ENCODE results near the gene MYO1D. TPM values are rescaled to one million over a fixed set of nuclear protein-coding genes. Genes with fewer than 3 reads are reported as not detected.

MYO1D gene
- total RNA-seq, 1 experiment from 2014 or later, result 29.9 TPM

DNA sequence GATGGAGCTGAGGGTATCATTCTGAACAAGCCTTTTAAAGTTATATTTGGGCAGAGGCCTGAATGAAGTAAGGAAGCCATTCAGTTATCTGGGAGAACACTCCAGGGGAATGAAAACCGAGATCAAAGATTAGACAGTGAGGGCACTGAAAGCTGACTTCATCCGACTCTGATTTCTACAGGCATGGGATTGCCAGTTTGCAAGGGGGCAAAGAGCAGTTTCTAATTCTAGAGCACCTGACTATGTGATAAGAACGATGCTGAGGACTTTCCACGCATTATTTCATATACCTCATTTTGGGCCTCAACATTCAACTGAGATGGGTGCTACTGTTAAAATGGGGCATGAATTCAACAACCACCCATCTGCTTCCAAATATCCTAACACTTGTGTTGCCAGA is 254.4 kb downstream of the MYO1D start (continued):
- TF ChIP-seq ZNF423 (CRISPR knock-in tag; IDR thresholded peaks at IDR 0.05), result no peak
- TF ChIP-seq, protein P1, sequence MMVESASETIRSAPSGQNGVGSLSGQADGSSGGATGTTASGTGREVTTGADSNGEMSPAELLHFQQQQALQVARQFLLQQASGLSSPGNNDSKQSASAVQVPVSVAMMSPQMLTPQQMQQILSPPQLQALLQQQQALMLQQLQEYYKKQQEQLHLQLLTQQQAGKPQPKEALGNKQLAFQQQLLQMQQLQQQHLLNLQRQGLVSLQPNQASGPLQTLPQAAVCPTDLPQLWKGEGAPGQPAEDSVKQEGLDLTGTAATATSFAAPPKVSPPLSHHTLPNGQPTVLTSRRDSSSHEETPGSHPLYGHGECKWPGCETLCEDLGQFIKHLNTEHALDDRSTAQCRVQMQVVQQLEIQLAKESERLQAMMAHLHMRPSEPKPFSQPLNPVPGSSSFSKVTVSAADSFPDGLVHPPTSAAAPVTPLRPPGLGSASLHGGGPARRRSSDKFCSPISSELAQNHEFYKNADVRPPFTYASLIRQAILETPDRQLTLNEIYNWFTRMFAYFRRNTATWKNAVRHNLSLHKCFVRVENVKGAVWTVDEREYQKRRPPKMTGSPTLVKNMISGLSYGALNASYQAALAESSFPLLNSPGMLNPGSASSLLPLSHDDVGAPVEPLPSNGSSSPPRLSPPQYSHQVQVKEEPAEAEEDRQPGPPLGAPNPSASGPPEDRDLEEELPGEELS (CRISPR knock-in tag; IDR thresholded peaks at IDR 0.05), result no peak

DNA sequence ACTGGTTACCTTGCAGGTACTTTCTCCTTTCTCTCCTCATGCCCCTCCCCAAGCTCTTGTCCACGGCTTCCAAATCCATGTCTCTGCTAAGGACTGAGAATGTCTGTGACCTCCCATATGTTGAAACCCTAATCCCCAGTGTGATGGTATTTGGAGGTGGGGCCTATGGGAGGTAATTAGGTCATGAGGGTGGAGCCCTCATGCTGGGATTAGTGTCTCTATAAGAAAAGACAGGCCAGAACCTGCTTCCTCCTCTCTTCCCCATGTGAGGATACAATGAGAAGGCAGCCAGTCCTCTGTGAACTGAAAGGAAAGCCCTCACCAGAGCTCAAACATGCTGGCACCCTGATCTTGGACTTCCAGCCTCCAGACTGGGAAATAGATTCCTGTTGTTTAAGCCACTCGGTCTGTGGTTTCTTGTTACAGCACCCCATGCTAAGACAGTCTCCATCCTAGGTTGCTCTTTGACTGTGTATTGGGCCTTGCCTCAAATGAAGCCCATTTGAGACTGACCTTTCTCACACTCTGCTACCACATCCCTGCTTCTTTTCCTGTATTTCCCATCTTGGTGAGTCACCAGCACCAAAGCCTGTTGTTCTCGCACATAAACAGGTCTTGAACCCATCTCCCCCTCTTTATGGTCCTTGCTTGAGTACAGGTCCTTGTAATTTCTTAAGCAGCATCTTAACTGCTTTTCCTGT is 255.2 kb downstream of the MYO1D start:
- no peak overlapping the region for H3K4me3 Mint-ChIP-seq
- ATAC-seq (peak; percentile 91), DNase-seq (ENCODE audit: low spot score) (peak; percentile 41)
- ChIA-PET CTCF (interaction anchor here (0.7 to 1.6 kb wide), 4 partner anchors 37 to 138 kb away, joined by 3 to 11 read pairs (median 4); no protein-coding TSS in a partner anchor), POLR2A (no interaction called here)
- 0 out of 2 replicates have a peak, but pooled peaks have one; percentile 28 for TF ChIP-seq SP1 (CRISPR knock-in tag; conservative IDR thresholded peaks at IDR 0.05)
- TF ChIP-seq NFYB (CRISPR knock-in tag; conservative IDR thresholded peaks at IDR 0.05; ENCODE audit: low read depth), result no peak
- TF ChIP-seq, protein P2, sequence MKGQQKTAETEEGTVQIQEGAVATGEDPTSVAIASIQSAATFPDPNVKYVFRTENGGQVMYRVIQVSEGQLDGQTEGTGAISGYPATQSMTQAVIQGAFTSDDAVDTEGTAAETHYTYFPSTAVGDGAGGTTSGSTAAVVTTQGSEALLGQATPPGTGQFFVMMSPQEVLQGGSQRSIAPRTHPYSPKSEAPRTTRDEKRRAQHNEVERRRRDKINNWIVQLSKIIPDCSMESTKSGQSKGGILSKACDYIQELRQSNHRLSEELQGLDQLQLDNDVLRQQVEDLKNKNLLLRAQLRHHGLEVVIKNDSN (CRISPR knock-in tag; IDR thresholded peaks at IDR 0.05), result no peak
- no peak for TF ChIP-seq ZNF671 (CRISPR knock-in tag; IDR thresholded peaks at IDR 0.05)
- TF ChIP-seq, protein P3, sequence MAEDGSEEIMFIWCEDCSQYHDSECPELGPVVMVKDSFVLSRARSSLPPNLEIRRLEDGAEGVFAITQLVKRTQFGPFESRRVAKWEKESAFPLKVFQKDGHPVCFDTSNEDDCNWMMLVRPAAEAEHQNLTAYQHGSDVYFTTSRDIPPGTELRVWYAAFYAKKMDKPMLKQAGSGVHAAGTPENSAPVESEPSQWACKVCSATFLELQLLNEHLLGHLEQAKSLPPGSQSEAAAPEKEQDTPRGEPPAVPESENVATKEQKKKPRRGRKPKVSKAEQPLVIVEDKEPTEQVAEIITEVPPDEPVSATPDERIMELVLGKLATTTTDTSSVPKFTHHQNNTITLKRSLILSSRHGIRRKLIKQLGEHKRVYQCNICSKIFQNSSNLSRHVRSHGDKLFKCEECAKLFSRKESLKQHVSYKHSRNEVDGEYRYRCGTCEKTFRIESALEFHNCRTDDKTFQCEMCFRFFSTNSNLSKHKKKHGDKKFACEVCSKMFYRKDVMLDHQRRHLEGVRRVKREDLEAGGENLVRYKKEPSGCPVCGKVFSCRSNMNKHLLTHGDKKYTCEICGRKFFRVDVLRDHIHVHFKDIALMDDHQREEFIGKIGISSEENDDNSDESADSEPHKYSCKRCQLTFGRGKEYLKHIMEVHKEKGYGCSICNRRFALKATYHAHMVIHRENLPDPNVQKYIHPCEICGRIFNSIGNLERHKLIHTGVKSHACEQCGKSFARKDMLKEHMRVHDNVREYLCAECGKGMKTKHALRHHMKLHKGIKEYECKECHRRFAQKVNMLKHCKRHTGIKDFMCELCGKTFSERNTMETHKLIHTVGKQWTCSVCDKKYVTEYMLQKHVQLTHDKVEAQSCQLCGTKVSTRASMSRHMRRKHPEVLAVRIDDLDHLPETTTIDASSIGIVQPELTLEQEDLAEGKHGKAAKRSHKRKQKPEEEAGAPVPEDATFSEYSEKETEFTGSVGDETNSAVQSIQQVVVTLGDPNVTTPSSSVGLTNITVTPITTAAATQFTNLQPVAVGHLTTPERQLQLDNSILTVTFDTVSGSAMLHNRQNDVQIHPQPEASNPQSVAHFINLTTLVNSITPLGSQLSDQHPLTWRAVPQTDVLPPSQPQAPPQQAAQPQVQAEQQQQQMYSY (CRISPR knock-in tag; IDR thresholded peaks at IDR 0.05), result no peak
- H3K27me3 Mint-ChIP-seq (ENCODE audit: low read depth), result peaks cover 6% of the 10 kb centered on the region
- H3K27ac Mint-ChIP-seq, result peak overlapping the region; percentile 29; the same call in 1 of the 2 replicates
- H3K36me3 Mint-ChIP-seq, result no peaks in the 10 kb centered on the region
- H3K4me1 Mint-ChIP-seq, result peaks cover 27% of the 10 kb centered on the region
- H3K9me3 Mint-ChIP-seq, result no peaks in the 10 kb centered on the region

DNA sequence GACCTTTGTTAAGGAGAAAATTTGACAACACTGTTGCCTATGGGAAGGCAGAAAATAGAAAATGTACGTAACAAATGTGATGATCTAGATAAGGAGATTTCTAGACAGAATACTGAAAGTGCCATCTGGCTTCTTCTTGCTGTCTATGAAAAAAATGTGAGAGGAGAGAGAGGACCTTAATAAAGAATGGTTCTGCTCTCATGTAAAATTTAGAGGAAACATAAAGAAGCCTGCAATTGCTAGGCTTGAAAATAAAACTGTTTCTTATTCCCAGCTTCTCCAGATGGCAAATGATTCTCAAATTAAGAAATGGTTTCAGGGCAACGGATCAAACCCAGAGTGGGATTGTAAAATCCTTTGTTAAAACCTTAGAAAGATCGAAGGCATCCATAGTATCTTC is 261.6 kb downstream of the MYO1D start:
- H3K9me3 Mint-ChIP-seq, result no peaks in the 10 kb centered on the region
- 0 out of 2 replicates have a peak, but pooled peaks cover 1% of the 10 kb centered on the region for H3K4me1 Mint-ChIP-seq
- DNase-seq (ENCODE audit: low spot score) (no peak), ATAC-seq (no peak)
- no peaks in the 10 kb centered on the region for H3K27me3 Mint-ChIP-seq (ENCODE audit: low read depth)
- no peak overlapping the region for H3K27ac Mint-ChIP-seq
- ChIA-PET POLR2A (no interaction called here), CTCF (interaction anchor here (0.8 to 1.6 kb wide), 3 partner anchors 26 to 154 kb away, joined by 3 to 4 read pairs (median 3); no protein-coding TSS in a partner anchor)
- H3K36me3 Mint-ChIP-seq, result no peaks in the 10 kb centered on the region
- no peak overlapping the region for H3K4me3 Mint-ChIP-seq
- TF ChIP-seq FOXJ3 (CRISPR knock-in tag; IDR thresholded peaks at IDR 0.05; ENCODE audit: borderline replicate concordance) (no peak), GABPB1 (CRISPR knock-in tag; IDR thresholded peaks at IDR 0.05) (no peak), IRF2 (CRISPR knock-in tag; IDR thresholded peaks at IDR 0.05; ENCODE audit: borderline replicate concordance, low read depth) (no peak), ZNF423 (CRISPR knock-in tag; IDR thresholded peaks at IDR 0.05) (no peak), ETV6 (CRISPR knock-in tag; IDR thresholded peaks at IDR 0.05) (no peak), EMX1 (CRISPR knock-in tag; IDR thresholded peaks at IDR 0.05) (no peak), ZNF396 (CRISPR knock-in tag; IDR thresholded peaks at IDR 0.05; ENCODE audit: borderline replicate concordance) (no peak), JAZF1 (CRISPR knock-in tag; IDR thresholded peaks at IDR 0.05) (no peak)
- TF ChIP-seq, protein P4, sequence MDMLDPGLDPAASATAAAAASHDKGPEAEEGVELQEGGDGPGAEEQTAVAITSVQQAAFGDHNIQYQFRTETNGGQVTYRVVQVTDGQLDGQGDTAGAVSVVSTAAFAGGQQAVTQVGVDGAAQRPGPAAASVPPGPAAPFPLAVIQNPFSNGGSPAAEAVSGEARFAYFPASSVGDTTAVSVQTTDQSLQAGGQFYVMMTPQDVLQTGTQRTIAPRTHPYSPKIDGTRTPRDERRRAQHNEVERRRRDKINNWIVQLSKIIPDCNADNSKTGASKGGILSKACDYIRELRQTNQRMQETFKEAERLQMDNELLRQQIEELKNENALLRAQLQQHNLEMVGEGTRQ (CRISPR knock-in tag; IDR thresholded peaks at IDR 0.05), result no peak
- TF ChIP-seq, protein P5, sequence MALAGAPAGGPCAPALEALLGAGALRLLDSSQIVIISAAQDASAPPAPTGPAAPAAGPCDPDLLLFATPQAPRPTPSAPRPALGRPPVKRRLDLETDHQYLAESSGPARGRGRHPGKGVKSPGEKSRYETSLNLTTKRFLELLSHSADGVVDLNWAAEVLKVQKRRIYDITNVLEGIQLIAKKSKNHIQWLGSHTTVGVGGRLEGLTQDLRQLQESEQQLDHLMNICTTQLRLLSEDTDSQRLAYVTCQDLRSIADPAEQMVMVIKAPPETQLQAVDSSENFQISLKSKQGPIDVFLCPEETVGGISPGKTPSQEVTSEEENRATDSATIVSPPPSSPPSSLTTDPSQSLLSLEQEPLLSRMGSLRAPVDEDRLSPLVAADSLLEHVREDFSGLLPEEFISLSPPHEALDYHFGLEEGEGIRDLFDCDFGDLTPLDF (CRISPR knock-in tag; IDR thresholded peaks at IDR 0.05), result no peak
- TF ChIP-seq, protein P6, sequence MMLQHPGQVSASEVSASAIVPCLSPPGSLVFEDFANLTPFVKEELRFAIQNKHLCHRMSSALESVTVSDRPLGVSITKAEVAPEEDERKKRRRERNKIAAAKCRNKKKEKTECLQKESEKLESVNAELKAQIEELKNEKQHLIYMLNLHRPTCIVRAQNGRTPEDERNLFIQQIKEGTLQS (CRISPR knock-in tag; conservative IDR thresholded peaks at IDR 0.05), result no peak
- TF ChIP-seq, protein P7, sequence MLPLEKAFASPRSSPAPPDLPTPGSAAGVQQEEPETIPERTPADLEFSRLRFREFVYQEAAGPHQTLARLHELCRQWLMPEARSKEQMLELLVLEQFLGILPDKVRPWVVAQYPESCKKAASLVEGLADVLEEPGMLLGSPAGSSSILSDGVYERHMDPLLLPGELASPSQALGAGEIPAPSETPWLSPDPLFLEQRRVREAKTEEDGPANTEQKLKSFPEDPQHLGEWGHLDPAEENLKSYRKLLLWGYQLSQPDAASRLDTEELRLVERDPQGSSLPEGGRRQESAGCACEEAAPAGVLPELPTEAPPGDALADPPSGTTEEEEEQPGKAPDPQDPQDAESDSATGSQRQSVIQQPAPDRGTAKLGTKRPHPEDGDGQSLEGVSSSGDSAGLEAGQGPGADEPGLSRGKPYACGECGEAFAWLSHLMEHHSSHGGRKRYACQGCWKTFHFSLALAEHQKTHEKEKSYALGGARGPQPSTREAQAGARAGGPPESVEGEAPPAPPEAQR (CRISPR knock-in tag; IDR thresholded peaks at IDR 0.05), result no peak
- TF ChIP-seq, protein P8, sequence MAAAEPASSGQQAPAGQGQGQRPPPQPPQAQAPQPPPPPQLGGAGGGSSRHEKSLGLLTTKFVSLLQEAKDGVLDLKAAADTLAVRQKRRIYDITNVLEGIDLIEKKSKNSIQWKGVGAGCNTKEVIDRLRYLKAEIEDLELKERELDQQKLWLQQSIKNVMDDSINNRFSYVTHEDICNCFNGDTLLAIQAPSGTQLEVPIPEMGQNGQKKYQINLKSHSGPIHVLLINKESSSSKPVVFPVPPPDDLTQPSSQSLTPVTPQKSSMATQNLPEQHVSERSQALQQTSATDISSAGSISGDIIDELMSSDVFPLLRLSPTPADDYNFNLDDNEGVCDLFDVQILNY (CRISPR knock-in tag; IDR thresholded peaks at IDR 0.05), result no peak
